MM.1S (cell line): ENCODE data around the gene TMEM225B.

ENCODE experiments used
- CTCF ChIP-seq: fragments of 300-600 bp; sonication (generic); IDR thresholded peaks from 2 replicates; pipeline ENCODE4 v1.5.1; 2016; ENCODE audit warnings: antibody characterized with exemption, low read length, mixed read lengths
- EZH2 ChIP-seq: fragments of 300-600 bp; sonication (generic); optimal IDR thresholded peaks from 2 replicates; pipeline ENCODE3; 2017; ENCODE audit warnings: low read depth, mild to moderate bottlenecking, antibody characterized with exemption, low read length, mixed read lengths

DNA sequence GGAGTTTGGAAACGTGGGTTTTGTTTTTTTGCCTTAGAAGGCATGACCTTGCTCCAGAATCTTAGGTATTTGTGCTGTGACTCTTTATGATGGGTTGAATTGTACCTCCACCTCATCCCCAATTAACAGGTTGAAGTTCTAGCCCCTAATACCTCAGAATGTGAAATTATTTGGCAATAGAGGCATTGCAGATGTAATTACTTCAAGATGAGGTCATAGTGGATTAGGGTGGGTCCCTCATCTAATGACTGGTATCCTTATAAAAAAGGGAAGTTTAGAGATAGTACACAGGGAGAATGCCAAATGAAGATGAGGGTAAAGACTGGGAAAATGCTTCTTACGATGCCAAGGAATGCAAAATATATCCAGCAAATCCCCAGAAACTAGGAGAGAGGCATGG, 43.1 kb upstream of the TMEM225B start:
- no peak for TF ChIP-seq CTCF
- no peak for TF ChIP-seq EZH2
